ENCODE measurements around the gene CXorf58.
"Not testable (repeated sequence)": the region's sequence is repeated elsewhere in the genome, so short reads cannot be mapped to it uniquely, and the experiment has no call there.

Gene CXorf58

DNA sequence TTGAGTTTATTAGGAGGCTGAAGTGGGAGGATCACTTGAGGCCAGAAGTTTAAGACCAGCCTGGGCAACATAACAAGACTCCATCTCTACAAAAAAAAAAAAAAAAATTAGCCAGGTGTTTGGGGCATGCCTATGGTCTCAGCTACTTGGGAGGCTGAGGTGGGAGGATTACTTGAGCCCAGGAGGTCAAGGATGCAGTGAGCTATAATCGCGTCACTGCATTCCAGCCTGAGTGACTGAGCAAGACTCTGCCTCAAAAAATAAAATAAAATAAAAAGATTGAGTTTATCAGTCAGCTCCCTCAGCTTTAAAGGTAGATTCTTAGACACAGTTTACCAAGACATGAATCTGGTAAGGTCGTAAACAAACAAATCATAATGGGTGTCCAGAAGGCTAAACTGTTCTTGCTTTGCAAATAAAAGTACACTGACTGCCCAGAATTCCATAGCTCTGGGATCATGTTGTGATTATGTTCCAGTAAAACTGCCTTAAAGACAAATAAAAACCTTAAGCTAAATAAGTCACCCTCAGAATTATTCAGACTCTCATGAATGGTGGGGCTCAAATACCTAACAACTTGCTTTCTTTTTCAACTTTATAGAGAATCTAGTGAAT is 18.8 kb upstream of the CXorf58 start:
- TF ChIP-seq, protein P1, sequence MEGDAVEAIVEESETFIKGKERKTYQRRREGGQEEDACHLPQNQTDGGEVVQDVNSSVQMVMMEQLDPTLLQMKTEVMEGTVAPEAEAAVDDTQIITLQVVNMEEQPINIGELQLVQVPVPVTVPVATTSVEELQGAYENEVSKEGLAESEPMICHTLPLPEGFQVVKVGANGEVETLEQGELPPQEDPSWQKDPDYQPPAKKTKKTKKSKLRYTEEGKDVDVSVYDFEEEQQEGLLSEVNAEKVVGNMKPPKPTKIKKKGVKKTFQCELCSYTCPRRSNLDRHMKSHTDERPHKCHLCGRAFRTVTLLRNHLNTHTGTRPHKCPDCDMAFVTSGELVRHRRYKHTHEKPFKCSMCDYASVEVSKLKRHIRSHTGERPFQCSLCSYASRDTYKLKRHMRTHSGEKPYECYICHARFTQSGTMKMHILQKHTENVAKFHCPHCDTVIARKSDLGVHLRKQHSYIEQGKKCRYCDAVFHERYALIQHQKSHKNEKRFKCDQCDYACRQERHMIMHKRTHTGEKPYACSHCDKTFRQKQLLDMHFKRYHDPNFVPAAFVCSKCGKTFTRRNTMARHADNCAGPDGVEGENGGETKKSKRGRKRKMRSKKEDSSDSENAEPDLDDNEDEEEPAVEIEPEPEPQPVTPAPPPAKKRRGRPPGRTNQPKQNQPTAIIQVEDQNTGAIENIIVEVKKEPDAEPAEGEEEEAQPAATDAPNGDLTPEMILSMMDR (conservative IDR thresholded peaks at IDR 0.05; ENCODE audit: low read depth) = no peak
- peak overlapping the region; percentile 68; the same call in 1 of the 2 replicates for H3K27ac ChIP-seq
- DNase-seq (ENCODE audit: low spot score) = no peak
- POLR2A ChIA-PET (ENCODE audit: low non-redundant PET) = no interaction called here
- CTCF ChIA-PET = no interaction called here

DNA sequence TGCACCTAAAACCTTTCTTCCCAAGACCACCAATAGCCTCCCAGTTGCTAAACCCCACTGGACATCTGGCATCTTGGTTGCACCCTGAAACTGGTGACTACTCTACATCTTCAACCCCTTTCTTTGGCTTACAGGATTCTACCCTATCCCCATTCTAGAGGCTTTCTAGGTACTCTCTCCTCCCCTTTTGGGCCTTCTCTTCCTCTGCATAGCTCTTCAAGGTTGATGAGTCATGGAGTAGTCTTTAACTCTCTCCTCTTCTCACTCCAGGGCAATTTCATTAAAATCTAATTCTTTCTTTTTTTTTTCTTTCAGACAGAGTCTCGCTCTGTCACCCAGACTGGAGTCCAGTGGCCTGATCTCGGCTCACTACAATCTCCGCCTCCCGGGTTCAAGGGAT is 16.9 kb upstream of the CXorf58 start:
- no peak for DNase-seq (ENCODE audit: low spot score)
- ChIA-PET POLR2A (ENCODE audit: low non-redundant PET) (no interaction called here), CTCF (no interaction called here)
- no peak overlapping the region for H3K27ac ChIP-seq
- TF ChIP-seq, protein P1 (conservative IDR thresholded peaks at IDR 0.05; ENCODE audit: low read depth) = no peak

DNA sequence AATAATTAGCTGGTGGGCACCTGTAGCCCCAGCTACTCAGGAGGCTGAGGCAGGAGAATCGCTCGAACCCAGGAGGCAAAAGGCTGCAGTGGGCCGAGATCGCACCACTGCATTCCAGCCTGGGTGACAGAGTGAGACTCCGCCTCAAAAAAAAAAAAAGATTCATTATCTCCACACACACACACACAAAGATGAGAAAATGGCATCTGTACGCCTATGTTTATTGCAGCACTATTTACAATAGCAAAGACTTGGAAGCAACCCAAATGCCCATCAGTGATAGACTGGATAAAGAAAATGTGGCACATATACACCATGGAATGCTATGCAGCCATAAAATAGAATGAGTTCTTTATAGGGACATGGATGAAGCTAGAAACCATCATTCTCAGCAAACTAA is 12.8 kb upstream of the CXorf58 start:
- CTCF ChIA-PET; DNase-seq (ENCODE audit: low spot score); H3K27ac ChIP-seq; POLR2A ChIA-PET (ENCODE audit: low non-redundant PET): not testable (repeated sequence)

DNA sequence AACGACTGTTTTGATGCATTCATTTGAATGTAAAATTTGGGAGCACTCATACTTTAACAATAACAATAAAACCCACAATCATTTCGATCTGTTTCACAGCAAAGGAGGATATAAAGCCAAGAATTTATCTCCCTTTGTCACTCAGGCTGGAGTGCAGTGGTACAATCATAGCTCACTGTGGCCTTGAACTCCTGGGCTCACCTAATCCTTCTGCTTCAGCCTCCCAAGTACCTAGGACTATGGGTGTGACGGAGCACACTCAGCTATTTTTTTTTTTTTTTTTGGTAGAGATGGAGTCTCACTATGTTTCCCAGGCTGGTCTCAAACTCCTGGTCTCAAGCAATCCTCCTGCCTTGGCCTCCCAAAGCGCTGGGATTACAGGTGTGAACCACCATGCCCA is 11.3 kb upstream of the CXorf58 start:
- CTCF ChIA-PET = interaction anchor here (0.6 to 0.7 kb wide), 2 partner anchors 10 to 28 kb away, joined by 3 to 4 read pairs; no protein-coding TSS in a partner anchor
- H3K27ac ChIP-seq; DNase-seq (ENCODE audit: low spot score); POLR2A ChIA-PET (ENCODE audit: low non-redundant PET): not testable (repeated sequence)

DNA sequence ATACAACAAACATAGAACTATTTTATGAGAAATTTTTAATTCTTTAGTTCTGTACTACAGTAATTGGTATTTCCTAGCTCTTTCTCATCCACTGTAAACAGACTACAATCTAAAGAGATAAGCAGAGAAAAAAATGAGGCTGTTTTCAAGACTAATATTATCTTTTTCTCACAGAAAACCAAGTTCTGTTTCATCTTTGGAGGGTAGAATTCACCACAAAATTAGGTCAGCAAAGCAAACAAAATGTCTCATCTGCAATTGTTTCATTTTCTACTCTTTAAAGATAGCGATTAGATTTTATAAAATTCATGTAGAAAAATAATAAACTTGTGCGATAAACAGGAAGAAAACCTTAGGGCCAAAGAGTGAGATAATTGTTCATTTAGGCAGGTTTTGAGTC is 10.8 kb upstream of the CXorf58 start:
- POLR2A ChIA-PET (ENCODE audit: low non-redundant PET) = no interaction called here
- no peak for DNase-seq (ENCODE audit: low spot score)
- CTCF ChIA-PET = interaction anchor here (0.6 to 0.7 kb wide), 2 partner anchors 10 to 29 kb away, joined by 3 to 4 read pairs; no protein-coding TSS in a partner anchor
- TF ChIP-seq, protein P1 (conservative IDR thresholded peaks at IDR 0.05; ENCODE audit: low read depth) = no peak
- H3K27ac ChIP-seq = no peak overlapping the region

DNA sequence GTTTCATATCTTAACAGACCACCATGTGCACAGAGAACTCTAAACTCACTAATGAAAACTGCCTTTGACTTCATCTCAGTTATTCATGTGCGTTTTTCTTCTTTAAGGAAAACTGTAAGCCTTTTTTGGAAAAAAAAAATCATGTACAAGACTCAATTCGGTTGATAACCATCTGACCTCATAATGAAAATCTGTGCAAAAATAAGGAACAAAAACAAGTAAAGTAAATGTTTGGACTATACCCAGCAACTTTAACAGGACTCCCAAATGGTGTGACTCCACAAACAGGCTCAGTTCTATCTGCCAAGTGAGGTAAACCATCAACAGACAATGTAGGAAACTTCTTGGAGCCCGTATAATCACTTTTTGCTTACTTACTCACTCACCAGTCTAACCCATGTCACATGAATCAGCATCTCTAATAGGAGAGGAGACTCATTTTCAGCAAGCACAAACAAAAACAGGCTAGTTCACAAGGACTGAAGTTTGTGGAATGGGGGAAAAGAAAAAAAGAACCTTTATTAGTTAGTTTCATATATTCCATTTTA is 9.3 kb upstream of the CXorf58 start:
- ChIA-PET CTCF (no interaction called here), POLR2A (ENCODE audit: low non-redundant PET) (no interaction called here)
- DNase-seq (ENCODE audit: low spot score) = no peak
- H3K27ac ChIP-seq = peak overlapping the region; percentile 73
- TF ChIP-seq, protein P1 (conservative IDR thresholded peaks at IDR 0.05; ENCODE audit: low read depth) = no peak

DNA sequence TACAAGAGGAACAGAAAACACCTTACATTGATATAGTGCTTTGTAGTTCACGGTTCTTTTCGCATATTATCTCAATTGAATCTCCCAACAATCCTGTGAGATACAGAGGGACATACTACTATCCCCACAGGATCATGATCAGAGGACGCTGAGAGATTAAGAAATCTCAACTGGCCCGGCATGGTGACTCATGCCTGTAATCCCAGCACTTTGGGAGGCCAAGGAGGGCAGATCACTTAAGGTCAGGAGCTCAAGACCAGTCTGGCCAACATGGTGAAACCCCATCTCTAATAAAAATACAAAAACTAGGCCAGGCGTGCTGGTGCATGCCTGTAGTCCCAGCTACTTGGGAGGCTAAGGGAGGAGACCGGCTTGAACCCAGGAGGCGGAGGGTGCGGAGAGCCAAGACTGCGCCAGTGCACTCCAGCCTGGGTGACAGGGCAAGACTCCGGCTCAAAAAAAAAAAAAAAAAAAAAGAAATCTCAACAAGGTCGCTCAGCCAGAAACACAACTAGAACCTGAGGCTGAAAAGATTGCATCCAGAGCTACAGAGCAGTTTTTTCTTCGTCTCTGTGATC is 7.5 kb upstream of the CXorf58 start:
- CTCF ChIA-PET = no interaction called here
- no peak for DNase-seq (ENCODE audit: low spot score)
- TF ChIP-seq, protein P1 (conservative IDR thresholded peaks at IDR 0.05; ENCODE audit: low read depth) = no peak
- peak overlapping the region; percentile 90 for H3K27ac ChIP-seq
- POLR2A ChIA-PET (ENCODE audit: low non-redundant PET) = interaction anchor here (0.6 to 3.0 kb wide), 3 partner anchors 118 to 156 kb away, joined by 3 to 15 read pairs (median 5); partner anchors contain the start of gene SAT1

Data from RWPE1 (cell line).